ENCODE measurements around the gene ZBTB32. TPM values are rescaled to one million over a fixed set of nuclear protein-coding genes. Genes with fewer than 3 reads are reported as not detected.

Gene ZBTB32
- total and polyA plus RNA-seq, 2 experiments from 2014 or later: 0.65 TPM; not detected in 1

DNA sequence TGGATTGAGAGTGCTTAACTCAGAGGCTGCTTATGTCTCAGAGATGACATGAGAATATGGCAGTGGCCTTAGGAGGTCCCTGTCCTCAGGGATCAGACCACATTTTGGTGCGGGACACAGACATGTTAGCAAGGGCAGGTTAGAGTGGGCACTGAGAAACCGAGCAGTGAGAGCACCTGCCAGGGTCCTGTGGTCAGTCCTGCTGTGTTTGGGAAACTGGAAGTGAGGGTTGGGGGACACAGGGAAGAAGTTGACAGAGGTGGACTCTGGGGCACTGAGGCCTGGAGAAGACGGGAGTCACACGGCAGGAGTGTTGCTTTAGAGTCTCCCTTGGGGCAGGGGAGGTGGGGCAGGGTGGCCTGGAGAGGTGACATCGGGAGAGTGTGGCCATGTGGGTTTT is 30.5 kb downstream of the ZBTB32 start:
- Histone ChIP-seq H3K27me3 (ENCODE audit: insufficient read depth) (no peaks in the 10 kb centered on the region), H3K4me2 (no peak overlapping the region), H3F3A (replicated peaks; ENCODE audit: low read depth) (no peaks in the 10 kb centered on the region), H3K4me1 (ENCODE audit: insufficient read depth) (no peaks in the 10 kb centered on the region; the same call in 1 of the 2 replicates), H3K9me2 (ENCODE audit: insufficient read depth) (no peaks in the 10 kb centered on the region), H3K79me2 (replicated peaks; ENCODE audit: insufficient read depth) (no peaks in the 10 kb centered on the region), H3K4me3 (no peak overlapping the region), H4K20me1 (replicated peaks; ENCODE audit: insufficient read depth) (no peaks in the 10 kb centered on the region; the same call in 1 of the 2 replicates), H2AFZ (no peak overlapping the region), H3K27ac (ENCODE audit: low read depth) (no peak overlapping the region), H3K36me3 (ENCODE audit: insufficient read depth) (peaks cover 4% of the 10 kb centered on the region; the same call in 1 of the 2 replicates)
- no peak for ATAC-seq
- Mint-ChIP-seq H3K4me1 (no peaks in the 10 kb centered on the region), H3K4me3 (no peak overlapping the region; the same call in 2 of the 3 replicates), H3K27me3 (ENCODE audit: insufficient read depth, low read depth, poor library complexity) (peaks cover 5% of the 10 kb centered on the region), H3K9me3 (no peaks in the 10 kb centered on the region; the same call in 2 of the 3 replicates), H3K27ac (no peak overlapping the region), H3K36me3 (ENCODE audit: low read depth) (peaks cover 66% of the 10 kb centered on the region)
- DNase-seq (ENCODE audit: low spot score): no peak
- TF ChIP-seq POLR2AphosphoS5 (IDR thresholded peaks at IDR 0.05; ENCODE audit: low read depth): no peak
- TF ChIP-seq JUNB (IDR thresholded peaks at IDR 0.05; ENCODE audit: unreplicated experiment): no peak
- TF ChIP-seq CREB1 (CRISPR knock-in tag; IDR thresholded peaks at IDR 0.05; ENCODE audit: low read depth): no peak
- no peak for TF ChIP-seq STAT1 (IDR thresholded peaks at IDR 0.05; ENCODE audit: unreplicated experiment)
- TF ChIP-seq ZNF114 (CRISPR knock-in tag; IDR thresholded peaks at IDR 0.05): no peak
- TF ChIP-seq EZH2phosphoT487 (IDR thresholded peaks at IDR 0.05; ENCODE audit: unreplicated experiment): no peak
- no peak for TF ChIP-seq NANOG (IDR thresholded peaks at IDR 0.05; ENCODE audit: borderline replicate concordance)
- TF ChIP-seq, protein P1, sequence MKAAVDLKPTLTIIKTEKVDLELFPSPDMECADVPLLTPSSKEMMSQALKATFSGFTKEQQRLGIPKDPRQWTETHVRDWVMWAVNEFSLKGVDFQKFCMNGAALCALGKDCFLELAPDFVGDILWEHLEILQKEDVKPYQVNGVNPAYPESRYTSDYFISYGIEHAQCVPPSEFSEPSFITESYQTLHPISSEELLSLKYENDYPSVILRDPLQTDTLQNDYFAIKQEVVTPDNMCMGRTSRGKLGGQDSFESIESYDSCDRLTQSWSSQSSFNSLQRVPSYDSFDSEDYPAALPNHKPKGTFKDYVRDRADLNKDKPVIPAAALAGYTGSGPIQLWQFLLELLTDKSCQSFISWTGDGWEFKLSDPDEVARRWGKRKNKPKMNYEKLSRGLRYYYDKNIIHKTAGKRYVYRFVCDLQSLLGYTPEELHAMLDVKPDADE (IDR thresholded peaks at IDR 0.05): no peak
- TF ChIP-seq ZNF331 (CRISPR knock-in tag; IDR thresholded peaks at IDR 0.05; ENCODE audit: low read depth): no peak
- TF ChIP-seq, protein P2, sequence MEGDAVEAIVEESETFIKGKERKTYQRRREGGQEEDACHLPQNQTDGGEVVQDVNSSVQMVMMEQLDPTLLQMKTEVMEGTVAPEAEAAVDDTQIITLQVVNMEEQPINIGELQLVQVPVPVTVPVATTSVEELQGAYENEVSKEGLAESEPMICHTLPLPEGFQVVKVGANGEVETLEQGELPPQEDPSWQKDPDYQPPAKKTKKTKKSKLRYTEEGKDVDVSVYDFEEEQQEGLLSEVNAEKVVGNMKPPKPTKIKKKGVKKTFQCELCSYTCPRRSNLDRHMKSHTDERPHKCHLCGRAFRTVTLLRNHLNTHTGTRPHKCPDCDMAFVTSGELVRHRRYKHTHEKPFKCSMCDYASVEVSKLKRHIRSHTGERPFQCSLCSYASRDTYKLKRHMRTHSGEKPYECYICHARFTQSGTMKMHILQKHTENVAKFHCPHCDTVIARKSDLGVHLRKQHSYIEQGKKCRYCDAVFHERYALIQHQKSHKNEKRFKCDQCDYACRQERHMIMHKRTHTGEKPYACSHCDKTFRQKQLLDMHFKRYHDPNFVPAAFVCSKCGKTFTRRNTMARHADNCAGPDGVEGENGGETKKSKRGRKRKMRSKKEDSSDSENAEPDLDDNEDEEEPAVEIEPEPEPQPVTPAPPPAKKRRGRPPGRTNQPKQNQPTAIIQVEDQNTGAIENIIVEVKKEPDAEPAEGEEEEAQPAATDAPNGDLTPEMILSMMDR (conservative IDR thresholded peaks at IDR 0.05; ENCODE audit: low read depth in 2 of 2): no peak
- TF ChIP-seq, protein P3, sequence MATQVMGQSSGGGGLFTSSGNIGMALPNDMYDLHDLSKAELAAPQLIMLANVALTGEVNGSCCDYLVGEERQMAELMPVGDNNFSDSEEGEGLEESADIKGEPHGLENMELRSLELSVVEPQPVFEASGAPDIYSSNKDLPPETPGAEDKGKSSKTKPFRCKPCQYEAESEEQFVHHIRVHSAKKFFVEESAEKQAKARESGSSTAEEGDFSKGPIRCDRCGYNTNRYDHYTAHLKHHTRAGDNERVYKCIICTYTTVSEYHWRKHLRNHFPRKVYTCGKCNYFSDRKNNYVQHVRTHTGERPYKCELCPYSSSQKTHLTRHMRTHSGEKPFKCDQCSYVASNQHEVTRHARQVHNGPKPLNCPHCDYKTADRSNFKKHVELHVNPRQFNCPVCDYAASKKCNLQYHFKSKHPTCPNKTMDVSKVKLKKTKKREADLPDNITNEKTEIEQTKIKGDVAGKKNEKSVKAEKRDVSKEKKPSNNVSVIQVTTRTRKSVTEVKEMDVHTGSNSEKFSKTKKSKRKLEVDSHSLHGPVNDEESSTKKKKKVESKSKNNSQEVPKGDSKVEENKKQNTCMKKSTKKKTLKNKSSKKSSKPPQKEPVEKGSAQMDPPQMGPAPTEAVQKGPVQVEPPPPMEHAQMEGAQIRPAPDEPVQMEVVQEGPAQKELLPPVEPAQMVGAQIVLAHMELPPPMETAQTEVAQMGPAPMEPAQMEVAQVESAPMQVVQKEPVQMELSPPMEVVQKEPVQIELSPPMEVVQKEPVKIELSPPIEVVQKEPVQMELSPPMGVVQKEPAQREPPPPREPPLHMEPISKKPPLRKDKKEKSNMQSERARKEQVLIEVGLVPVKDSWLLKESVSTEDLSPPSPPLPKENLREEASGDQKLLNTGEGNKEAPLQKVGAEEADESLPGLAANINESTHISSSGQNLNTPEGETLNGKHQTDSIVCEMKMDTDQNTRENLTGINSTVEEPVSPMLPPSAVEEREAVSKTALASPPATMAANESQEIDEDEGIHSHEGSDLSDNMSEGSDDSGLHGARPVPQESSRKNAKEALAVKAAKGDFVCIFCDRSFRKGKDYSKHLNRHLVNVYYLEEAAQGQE (IDR thresholded peaks at IDR 0.05; ENCODE audit: unreplicated experiment): no peak
- no peak for TF ChIP-seq EZH2 (IDR thresholded peaks at IDR 0.05; ENCODE audit: low read depth, unreplicated experiment)
- TF ChIP-seq, protein P4, sequence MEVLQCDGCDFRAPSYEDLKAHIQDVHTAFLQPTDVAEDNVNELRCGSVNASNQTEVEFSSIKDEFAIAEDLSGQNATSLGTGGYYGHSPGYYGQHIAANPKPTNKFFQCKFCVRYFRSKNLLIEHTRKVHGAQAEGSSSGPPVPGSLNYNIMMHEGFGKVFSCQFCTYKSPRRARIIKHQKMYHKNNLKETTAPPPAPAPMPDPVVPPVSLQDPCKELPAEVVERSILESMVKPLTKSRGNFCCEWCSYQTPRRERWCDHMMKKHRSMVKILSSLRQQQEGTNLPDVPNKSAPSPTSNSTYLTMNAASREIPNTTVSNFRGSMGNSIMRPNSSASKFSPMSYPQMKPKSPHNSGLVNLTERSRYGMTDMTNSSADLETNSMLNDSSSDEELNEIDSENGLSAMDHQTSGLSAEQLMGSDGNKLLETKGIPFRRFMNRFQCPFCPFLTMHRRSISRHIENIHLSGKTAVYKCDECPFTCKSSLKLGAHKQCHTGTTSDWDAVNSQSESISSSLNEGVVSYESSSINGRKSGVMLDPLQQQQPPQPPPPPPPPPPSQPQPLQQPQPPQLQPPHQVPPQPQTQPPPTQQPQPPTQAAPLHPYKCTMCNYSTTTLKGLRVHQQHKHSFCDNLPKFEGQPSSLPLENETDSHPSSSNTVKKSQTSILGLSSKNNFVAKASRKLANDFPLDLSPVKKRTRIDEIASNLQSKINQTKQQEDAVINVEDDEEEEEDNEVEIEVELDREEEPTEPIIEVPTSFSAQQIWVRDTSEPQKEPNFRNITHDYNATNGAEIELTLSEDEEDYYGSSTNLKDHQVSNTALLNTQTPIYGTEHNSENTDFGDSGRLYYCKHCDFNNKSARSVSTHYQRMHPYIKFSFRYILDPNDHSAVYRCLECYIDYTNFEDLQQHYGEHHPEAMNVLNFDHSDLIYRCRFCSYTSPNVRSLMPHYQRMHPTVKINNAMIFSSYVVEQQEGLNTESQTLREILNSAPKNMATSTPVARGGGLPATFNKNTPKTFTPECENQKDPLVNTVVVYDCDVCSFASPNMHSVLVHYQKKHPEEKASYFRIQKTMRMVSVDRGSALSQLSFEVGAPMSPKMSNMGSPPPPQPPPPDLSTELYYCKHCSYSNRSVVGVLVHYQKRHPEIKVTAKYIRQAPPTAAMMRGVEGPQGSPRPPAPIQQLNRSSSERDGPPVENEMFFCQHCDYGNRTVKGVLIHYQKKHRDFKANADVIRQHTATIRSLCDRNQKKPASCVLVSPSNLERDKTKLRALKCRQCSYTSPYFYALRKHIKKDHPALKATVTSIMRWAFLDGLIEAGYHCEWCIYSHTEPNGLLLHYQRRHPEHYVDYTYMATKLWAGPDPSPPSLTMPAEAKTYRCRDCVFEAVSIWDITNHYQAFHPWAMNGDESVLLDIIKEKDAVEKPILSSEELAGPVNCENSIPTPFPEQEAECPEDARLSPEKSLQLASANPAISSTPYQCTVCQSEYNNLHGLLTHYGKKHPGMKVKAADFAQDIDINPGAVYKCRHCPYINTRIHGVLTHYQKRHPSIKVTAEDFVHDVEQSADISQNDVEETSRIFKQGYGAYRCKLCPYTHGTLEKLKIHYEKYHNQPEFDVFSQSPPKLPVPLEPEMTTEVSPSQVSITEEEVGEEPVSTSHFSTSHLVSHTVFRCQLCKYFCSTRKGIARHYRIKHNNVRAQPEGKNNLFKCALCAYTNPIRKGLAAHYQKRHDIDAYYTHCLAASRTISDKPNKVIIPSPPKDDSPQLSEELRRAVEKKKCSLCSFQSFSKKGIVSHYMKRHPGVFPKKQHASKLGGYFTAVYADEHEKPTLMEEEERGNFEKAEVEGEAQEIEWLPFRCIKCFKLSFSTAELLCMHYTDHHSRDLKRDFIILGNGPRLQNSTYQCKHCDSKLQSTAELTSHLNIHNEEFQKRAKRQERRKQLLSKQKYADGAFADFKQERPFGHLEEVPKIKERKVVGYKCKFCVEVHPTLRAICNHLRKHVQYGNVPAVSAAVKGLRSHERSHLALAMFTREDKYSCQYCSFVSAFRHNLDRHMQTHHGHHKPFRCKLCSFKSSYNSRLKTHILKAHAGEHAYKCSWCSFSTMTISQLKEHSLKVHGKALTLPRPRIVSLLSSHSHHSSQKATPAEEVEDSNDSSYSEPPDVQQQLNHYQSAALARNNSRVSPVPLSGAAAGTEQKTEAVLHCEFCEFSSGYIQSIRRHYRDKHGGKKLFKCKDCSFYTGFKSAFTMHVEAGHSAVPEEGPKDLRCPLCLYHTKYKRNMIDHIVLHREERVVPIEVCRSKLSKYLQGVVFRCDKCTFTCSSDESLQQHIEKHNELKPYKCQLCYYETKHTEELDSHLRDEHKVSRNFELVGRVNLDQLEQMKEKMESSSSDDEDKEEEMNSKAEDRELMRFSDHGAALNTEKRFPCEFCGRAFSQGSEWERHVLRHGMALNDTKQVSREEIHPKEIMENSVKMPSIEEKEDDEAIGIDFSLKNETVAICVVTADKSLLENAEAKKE (CRISPR knock-in tag; IDR thresholded peaks at IDR 0.05): no peak
